GM19324 (cell line): ENCODE measurements around the gene TSFM.
"Not testable (repeated sequence)": the region's sequence is repeated elsewhere in the genome, so short reads cannot be mapped to it uniquely, and the experiment has no call there.

ENCODE experiments used
- ATAC-seq: cut with Tn5 transposase; IDR thresholded peaks from one replicate; pipeline ENCODE4 v1.9.1; 2021; ENCODE audit warnings: mild to moderate bottlenecking, moderate library complexity; ENCODE audit not compliant: unreplicated experiment, low FRiP score

The TSFM gene

GRCh38 chr12:57761391-57761998 lies 21.1 kb upstream of the TSFM start:
- no peak for ATAC-seq

- no peak for ATAC-seq
Measured at GRCh38 chr12:57762463-57762862, 20.1 kb upstream of the TSFM start.

DNA sequence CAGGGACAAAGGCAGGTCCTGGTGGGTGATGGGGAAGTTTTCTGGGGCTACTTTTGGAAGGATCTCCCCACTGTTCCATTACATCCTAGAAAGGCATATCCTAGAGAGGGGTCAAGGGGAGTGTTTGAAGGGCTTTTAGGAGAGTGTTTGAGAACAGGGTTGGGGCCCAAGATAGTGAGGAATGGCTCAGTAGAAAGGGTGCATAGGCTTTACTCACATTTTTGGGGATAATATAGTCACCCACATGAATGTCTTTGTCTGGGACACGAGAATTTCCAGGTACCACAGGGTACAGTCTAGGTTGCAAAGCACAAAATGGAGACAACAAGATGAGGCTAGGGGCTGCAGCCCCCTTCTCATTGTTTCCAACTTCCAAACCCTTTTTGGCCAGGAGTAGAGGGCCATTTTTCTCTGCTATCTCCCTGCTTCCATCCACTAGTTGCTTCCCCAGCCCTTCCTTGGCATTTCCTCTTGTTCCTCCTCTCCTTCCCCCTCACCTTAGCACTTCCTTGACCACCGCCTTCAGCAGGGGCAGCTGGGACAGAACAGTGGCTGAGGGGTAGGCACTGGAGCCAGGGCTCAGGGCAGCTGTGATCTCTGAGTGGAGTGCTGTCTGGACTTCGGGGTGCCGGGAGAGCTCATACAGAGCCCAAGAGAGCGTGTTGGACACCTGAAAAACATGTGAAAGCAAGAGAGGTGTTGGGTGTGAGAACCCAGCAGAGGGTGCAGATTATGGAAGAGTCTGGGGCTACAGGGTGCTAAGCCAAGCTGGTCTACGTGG lies 18.5 kb upstream of the TSFM start:
- no peak for ATAC-seq

GRCh38 chr12:57764662-57765002 lies 18.0 kb upstream of the TSFM start:
- ATAC-seq, result no peak

DNA sequence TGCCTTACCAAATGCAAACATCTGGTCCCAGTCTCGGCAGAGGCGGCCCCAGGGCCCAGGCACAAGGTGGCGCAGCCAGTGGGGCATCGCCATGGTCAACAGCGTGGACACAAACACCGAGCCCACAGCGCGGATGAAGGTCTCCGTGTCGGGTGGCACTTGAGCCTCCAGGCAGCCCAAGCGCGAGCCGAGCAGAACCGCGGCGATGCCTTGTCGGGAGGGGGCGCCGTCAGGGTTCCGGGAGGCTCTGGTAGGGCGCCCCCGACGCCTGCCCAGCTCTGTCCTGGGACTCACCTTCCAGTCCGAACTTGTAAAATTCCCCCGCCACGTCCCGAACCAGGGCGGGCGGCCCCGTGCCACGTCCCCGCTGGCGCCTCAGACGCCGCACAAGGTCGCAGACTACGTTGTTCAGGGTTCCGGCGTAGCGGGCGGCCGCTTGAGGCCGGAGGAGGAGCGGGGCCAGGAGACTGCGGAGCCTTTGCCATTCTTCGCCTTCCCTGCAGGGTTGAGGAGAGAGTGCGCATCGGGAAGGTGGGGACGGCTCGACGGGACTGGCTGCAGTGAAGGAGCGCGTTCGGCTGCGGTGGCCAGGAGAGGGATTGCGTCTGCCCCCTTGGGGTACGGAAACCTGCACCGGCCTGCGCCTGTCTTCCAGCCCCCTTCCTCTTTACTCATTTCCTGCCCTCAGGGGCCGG lies 17.4 kb upstream of the TSFM start:
- ATAC-seq, result peak; percentile 55

GRCh38 chr12:57765698-57766463 lies 16.7 kb upstream of the TSFM start:
- ATAC-seq, result no peak

DNA sequence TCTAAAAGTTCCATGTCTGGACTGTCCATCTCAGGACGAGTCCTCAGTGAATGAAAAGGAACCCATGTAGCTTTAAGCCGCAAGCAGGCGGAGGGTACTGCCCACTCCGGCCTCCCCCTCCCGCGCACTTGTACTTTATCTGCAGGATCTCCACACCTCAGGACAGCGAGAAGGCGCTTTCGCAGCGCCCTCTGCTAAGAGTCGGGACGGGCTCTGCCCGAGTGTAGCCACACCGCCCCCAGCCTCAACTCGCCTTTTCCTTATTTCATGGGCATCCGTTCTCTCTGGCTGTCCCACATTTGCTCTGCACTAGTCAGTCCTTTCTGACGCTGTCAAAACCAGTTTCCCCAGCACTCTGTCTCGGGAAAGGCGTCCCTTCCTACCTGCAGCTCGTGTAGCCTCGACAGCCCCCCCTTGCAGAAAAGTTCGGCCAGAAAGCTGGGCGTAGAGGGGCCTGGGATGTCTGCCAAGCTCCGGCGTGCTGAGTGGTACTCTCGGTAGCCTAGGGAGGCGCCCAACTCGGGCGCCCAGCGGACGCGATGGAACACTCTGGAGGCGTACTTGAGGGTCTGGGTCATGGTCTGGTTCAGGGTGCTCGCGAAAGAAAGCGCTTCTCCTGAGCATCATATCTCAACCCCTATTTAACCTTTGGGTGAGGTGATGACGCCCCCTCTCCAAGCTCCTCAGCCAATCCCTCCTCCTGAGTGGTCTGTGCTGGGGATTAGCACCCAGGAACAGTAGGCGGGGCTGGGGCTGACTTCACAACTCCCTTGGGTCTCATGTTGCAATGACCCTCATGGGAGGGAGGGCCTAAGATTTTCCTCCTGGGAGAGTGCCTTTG lies 15.9 kb upstream of the TSFM start, which contains the start of gene CYP27B1:
CYP27B1 (minus strand) TSS at position 615 of the 841 bp plus-strand sequence; CDS start at position 578, 37 bp downstream.
- no peak for ATAC-seq

DNA sequence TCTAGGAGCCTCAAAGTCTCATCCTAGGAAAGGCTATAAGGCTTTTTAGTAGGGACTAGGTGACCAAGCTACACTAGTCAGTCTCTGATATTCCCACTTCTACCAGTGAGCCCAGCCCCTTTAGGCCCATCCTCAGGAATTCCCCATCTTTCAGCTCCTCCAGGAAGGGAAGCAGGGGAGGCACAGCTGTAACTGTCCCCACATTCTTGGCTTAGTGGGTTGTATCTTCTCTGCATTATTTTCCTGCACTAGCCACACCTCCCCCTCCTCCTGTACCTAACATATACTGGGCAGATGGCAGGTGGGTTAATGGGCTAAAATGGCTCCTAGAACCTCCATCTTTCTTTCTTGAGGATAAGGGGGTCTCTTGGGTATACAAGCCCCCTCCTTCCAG lies 15.3 kb upstream of the TSFM start:
- no peak for ATAC-seq

DNA sequence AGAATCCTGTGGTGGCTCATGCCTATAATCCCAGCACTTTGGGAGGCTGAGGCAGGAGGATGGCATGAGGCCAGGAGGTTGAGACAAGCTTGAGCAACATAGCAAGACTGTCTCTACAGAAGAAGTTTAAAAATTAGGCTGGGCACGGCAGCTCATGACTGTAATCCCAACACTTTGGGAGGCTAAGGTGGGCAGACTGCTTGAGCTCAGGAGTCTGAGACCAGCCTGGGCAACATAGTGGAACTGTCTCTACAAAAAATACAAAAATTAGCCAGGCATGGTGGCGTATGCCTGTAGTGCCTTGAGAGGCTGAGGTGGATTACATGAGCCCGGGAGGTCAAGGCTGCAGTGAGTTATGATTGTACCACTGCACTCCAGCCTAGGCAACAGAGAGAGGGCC lies 14.7 kb upstream of the TSFM start:
- ATAC-seq, result no peak

- no peak for ATAC-seq
Measured at GRCh38 chr12:57769594-57769993, 13.0 kb upstream of the TSFM start.

DNA sequence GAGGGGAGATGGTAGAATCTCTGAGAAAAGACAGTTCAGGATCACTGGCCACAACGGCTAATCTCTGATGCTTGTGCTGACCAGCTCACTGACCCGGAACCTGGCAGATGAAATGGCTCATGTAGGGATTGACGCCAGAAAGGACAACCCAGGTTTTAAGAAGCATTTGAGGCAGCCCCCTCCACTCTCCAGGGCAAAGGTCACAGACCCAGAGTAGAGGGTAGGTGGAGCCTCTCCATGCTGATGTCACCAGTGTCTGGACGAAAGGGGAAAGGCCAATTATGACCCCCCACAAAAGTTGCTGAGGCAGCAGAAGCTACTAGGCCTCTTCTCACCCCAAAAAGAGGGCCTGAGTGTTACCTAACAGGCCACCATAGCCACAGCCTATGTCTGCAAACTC lies 11.9 kb upstream of the TSFM start:
- no peak for ATAC-seq

- ATAC-seq, result peak; percentile 72
Measured at GRCh38 chr12:57771236-57771872, 11.2 kb upstream of the TSFM start.

- peak; percentile 82 for ATAC-seq
Measured at GRCh38 chr12:57771873-57772428, 10.6 kb upstream of the TSFM start, which contains the start of gene METTL1. TSS of gene METTL1 (minus strand) at chr12:57772105. CDS start at chr12:57772083, 22 bp downstream.

- ATAC-seq, result no peak
Measured at GRCh38 chr12:57772429-57773322, 9.9 kb upstream of the TSFM start, which contains the start of gene EEF1AKMT3. TSS of gene EEF1AKMT3 (plus strand) at chr12:57772614. CDS start at chr12:57772725, 111 bp downstream.

GRCh38 chr12:57774634-57775033 lies 8.0 kb upstream of the TSFM start:
- ATAC-seq, result not testable (repeated sequence)

DNA sequence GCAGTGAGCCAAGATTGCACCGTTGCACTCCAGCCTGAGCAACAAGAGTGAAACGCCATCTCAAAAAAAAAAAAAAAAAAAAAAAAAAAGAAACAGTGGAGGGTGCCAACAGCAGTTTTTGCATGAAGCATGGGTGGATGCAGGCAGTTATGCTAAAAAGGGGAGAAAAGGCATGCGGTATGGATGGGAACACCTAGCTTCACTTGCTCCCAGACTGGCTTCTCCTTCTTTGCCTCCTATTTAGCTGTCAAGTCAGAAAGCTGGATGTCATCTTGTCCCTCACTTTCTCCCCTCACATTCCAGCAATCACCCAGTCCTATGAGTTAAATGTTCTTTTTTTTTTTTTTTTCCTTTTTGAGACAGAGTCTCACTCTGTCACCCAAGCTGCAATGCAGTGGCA lies 7.5 kb upstream of the TSFM start:
- ATAC-seq, result no peak

DNA sequence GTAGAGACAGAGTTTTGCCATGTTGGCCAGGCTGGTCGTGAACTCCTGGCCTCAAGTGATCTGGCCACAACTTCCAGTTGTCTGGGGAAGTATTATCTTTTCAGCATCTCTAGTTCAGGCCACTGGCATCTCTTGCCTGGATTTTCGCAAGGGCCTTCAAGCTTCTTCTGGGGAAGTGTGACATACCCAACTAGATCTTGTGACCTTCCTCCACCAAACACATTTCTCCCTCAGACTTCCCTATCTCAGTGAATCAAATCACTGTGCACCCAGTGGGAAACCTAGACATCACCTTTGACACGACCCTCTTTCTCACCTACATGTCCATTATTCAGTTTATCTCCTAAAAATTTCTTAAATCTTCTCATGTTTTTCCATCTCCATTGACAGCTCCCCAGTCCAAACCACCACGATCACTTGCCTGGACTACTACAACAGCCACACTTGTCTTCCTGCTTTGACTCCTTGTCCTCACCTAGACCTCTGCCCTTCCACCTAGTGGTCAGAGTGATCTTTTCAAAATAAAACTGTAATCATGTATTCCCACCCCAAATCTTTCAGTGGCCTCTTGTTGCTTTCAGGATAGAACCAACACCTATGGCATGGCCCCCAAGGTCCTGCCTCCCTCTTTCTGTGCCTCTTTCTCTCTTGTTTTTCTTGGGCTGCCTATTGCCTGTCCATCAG lies 6.9 kb upstream of the TSFM start:
- ATAC-seq, result no peak

DNA sequence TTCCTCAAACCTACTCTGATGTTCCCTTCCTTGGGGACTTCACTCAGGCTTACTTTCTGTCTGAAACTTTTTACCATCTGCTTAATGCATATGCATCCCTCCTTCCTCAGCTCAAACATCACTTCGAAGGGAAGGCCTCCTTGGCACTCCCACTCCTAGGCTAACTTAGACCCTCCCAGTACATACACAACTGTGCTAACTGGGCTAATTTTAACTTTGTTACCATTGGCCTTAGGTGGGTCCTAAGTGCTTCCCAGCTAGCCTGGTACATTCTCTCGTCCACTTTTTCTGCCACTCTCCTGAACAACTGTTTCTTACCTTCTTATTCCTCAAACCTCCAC lies 6.4 kb upstream of the TSFM start:
- no peak for ATAC-seq
